Activated T-cell treated with anti-CD3 and anti-CD28 coated beads for 48 hours (primary cell): ENCODE measurements around the gene AMFR.
"Not testable (repeated sequence)": the region's sequence is repeated elsewhere in the genome, so short reads cannot be mapped to it uniquely, and the experiment has no call there.

ENCODE experiments used
- DNase-seq: peaks from one replicate; pipeline ENCODE4 v3.0.0-alpha.2; 2020; ENCODE audit warnings: low read depth

The AMFR gene

DNA sequence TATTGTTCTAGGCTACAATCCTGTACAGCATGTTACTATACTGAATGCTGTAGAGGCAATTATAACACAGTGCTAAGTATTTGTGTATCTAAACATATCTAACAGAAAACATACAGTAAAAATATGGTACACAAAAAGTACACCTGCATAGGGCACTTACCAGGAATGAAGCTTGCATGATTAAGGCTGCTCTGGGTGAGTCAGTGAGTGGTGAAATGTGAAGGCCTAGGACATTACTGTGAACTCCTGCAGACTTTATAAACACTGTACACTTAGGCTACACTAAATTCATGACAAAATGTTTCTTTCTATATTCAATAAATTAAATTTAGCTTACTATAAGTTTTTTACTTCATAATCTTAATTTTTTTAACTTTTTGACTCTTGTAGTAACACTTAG lies 37.1 kb downstream of the AMFR start:
- DNase-seq = no peak

DNA sequence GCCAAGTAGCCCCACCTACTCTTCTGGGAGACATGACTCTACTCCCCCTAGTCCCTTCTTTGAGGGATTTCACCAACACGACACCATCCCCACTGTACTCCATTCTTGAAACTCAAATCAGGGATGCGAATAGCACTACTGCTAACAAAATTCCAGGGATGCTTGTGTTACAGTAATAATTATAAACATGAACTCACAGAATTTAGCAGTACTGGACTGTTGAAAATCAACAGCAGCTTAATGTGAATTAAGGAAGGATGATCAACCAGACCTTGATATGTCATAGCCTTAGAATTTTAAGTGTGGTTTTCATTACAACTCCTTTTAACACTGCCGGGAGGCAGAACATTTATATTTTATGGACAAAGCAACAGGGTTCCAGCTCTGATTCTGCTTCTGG lies 37.9 kb downstream of the AMFR start:
- DNase-seq = no peak

GRCh38 chr16:56384074-56384721 lies 41.1 kb downstream of the AMFR start:
- no peak for DNase-seq

GRCh38 chr16:56382901-56383355 lies 42.4 kb downstream of the AMFR start:
- no peak for DNase-seq

DNA sequence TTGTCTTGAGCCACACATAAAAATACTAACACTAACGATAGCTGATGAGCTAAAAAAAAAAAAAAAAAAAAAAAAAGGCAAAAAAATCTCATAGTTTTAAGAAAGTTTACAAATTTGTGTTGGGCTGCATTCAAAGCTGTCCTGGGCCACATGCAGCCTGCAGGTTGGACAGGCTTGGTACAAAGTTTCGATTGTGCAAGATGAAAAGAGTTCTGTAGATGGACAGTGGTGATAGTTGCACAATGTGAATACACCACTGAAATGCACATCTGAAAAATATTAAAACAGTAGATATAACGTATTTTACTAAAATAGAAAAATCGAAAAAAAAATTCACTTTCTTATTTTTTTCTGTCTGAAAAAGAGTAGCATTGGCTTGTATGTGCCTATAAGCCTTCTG lies 42.9 kb downstream of the AMFR start:
- DNase-seq = no peak

DNA sequence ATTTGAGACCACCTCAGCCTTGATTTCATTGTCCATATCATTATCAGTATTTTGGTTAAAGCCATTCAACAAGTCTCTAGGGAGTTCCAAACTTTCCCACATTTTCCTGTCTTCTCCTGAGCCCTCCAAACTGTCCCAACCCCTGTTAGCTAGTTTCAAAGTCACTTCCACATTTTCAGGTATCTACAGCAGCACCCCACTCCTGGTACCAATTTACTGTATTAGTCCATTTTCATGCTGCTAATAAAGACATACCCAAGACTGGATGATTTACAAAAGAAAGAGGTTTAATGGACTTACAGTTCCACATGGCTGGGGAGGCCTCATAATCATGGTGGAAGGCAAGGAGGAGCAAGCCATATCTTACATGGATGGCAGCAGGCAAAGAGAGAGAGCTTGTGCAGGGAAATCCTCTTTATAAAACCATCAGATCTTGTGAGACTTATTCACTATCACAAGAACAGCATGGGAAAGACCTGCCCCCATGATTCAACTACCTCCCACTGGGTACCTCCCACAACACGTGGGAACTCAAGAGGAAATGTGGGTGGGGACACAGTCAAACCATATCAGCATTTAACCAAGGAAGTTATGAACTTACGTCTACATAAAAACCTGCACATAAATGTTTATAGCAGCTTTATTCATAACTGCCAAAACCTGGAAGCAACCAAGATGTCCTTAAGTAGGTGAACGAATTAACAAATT lies 44.4 kb downstream of the AMFR start:
- DNase-seq = not testable (repeated sequence)

DNA sequence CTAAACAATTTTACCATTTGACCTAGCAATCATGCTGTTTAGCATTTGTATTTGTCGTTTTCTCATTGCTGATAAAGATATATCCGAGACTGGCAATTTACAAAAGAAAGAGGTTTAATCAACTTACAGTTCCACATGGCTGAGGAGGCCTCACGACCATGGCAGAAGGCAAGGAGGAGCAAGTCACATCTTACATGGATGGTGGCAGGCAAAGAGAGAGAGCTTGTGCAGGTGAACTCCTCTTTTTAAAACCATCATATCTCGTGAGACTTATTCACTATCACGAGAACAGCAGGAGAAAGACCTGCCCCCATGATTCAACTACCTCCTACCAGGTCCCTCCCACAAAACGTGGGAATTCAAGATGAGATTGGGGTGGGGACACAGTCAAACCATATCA lies 46.3 kb downstream of the AMFR start:
- DNase-seq = not testable (repeated sequence)

GRCh38 chr16:56375792-56376191 lies 49.6 kb downstream of the AMFR start:
- not testable (repeated sequence) for DNase-seq

- DNase-seq = no peak
Measured at GRCh38 chr16:56373003-56373402, 52.3 kb downstream of the AMFR start.

DNA sequence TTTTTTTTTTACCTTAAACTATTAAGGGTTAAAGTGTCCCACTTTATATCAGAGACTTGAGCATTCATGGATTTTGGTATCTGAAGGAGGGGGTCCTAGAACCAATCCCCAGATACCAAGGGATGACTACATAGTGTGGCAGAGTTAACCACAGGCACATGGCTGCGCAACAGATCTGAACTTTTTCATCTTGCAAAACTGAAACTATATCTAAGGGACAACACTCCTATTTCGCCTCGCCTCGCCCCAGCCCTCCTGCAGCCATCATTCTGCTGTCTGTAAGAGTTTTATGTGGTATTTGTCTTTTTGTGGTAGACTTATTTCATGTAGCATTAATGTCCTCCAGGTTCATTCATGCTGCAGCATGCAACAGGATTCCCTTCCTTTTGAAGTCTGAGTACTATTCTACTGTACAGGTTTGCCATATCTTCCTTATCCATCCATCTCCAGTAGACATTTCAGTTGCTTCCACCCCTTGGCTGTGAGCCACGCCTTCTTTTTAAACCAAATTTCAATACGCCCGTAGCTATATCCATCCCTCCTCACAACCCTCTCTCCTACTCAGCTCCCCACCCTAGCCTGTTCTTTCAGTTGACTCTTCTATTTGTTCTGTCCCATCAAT lies 53.2 kb downstream of the AMFR start:
- DNase-seq = no peak

DNA sequence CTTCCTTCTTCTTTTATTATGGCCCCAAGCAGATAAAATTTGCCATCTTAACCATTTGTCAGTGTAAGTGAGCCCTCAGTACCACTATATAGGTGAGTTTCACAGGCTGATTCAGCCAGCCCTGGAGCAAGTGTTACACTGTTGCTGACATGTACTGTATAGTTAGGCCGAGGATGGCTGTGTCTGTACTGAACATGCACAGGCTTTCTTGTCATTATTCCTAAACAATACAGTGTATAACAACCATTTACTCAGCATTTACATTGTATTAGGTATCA lies 53.7 kb downstream of the AMFR start:
- DNase-seq = no peak

- DNase-seq = no peak
Measured at GRCh38 chr16:56370875-56371659, 54.3 kb downstream of the AMFR start.

DNA sequence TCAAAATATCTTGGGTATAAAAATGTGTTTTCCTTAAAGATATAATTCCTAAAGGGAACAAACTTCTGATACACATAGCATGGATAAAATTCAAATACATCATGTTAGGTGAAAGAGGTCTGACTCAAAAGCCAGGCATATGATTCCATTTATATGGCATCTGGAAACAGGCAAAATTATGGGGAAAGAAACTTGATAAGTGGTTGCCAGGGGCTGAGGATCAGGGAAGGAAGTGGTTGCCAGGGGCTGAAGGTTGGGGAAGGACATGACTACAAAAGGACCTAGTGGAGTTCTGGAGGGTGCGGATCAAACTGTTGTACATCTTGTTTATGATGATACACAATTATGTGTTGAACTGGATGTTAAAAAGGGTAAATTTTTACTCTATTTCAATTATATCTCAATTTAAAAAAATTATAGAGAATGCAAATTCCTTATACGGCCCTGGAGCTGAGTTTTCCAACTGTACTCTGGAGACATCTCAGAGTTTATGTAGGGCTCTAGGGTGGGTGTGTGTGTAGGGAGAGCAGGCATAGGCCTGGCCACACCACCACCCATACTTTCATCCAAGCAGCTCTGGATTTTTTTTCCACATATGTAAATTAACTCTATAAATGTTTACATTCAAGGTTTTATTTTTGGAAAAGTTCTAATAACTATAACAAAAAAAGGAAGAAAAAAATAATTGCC lies 55.0 kb downstream of the AMFR start:
- DNase-seq = no peak

DNA sequence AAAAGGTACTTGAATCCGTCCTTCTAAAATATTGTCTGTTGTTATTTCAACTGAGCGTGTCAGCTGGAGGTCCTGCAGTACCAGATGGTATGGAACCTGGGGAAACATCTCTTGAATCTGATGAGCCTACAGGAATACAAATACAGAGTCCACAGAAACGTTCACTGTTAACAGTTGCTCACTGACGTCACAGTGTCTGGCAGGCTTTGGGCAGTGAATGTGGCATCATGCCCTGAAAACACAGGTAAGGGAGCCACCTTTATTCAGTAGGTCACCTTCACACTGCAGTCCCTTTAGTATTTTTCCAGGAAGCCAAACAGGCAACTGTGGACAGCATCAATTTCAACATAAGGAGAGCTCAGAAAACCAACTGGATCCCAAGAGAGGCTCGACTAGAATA lies 56.1 kb downstream of the AMFR start:
- no peak for DNase-seq

GRCh38 chr16:56368545-56368944 lies 56.8 kb downstream of the AMFR start:
- DNase-seq = no peak

DNA sequence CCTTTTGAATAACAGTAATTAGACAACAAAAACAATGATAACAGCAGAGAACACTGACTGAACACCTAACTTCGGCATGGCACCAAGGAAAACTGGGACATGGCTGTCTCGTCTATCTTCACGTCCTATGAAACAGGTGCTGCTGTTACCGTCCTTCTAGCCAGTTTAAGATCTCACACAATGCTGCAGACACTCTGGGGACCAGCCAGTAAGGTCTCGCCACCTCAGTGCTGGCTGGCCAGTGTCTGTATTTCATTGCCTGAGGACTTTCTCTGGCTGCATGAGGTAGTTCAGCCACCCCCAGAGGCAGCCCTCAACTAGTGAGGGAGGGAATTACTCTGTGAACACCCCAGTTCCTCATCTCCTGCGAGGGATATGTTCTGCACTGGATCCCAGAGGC lies 57.6 kb downstream of the AMFR start:
- no peak for DNase-seq

DNA sequence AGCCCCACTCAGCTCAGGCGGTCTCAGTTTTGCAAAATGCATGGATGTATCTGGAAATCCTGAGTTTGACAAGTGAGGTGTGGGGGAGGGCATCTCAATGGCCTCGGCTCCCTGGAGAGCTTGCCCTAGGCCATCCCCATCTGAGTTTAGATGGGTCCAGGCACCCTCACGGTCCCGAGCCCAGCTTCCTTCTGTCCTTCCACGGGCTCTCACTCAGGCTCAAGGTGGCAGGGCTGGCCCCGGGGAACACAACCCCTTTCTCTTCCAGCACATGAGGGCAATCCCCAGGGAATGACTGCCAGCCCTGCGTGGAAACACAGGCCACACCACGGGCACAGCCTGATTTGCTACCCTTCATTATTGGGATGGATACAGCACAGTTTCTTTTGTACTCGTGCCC lies 58.4 kb downstream of the AMFR start:
- no peak for DNase-seq

DNA sequence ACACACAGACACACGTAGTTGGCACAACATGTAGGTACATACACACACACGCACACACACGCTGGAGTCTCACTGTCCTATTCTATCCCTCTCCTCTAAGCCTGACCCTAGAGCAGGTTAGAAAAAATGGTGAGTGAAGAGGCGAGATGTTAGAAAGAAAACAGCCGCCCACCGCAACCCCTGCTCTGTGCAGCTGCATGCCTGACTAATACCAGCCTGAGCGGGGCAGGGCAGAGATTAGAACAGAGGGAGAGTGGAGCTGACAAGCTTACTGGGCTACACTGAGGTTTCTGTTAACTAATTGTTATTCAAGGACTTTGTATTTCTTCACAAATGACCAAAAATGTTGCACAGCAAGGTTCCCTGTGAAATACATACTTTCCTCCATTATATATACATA lies 59.8 kb downstream of the AMFR start:
- no peak for DNase-seq

DNA sequence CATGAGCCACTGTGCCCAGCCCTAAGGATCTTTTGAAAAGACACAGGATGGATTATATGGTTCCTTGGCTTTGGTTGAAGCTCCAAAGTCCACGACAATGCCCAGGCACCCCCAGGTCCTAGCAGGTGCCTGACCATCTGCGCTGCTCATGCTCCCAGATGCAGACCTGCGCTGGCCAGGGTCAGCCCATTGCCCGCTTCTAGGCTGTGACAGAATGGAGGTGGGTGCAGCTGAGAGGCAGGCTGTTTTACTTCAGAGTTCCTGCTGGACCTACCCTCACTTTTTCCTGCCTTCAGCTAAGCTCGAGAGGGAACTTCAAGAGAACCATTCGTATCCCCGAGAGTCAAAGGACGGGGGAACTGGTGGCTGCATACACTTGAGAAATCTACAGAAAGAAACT lies 60.5 kb downstream of the AMFR start:
- no peak for DNase-seq

DNA sequence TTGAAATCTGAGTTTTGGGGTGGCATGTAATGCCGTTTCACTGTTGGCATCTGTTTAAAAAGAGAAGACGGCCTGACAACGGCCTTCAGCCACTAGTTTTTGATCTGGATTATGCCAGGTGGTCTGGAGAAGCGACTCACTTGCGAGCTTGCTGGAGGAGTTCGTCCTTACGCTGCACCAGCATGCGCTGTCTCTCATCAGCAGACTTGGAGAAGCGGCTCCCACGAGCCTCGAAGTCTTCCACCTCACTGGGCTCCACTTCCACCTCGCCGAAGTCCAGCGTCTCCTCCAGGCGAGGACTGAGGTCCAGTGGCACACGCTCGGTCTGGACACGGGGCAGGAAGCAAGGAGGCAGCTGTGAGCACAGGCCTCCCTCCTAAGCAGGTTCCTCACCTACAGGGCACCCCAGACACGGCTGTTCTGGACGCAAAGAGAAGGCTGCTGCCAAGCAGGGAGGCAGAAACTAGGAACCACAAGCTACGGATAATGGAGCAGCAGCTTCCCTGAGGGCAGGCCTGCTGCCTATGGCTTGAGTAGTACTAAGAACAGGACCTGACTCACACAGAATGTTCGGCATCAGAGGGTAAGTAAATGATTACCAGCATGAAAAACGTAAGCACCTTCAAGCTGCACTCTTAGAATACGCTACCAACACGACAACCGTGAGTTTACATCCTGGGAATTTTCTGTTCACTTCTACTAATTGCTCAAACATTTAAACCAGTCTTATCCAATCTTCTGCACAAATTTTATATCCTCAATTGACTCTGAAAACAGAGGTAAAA lies 61.4 kb downstream of the AMFR start:
- no peak for DNase-seq

GRCh38 chr16:56363181-56363716 lies 62.1 kb downstream of the AMFR start:
- DNase-seq = no peak
